Measurements from ENCODE around the gene ENDOV.

- TF ChIP-seq CTCF (IDR thresholded peaks at IDR 0.05): no peak
- no peak for TF ChIP-seq POLR2A (IDR thresholded peaks at IDR 0.05)
Measured at GRCh38 chr17:80402959-80403358, 12.0 kb upstream of the ENDOV start.

All from ovary (tissue), 3 donors.